GM23338 (cell line): ENCODE measurements around the gene PDCD1.

Experiments
- NANOG ChIP-seq: IDR thresholded peaks from 2 replicates; pipeline ENCODE4 v1.6.1; 2016; ENCODE audit warnings: antibody characterized with exemption, borderline replicate concordance
- POLR2AphosphoS5 ChIP-seq: IDR thresholded peaks from 2 replicates; pipeline ENCODE4 v1.6.1; 2016; ENCODE audit warnings: antibody characterized with exemption, low read depth
- TF ChIP-seq, protein P1 (sequence below), 2 experiments: fragments of 200-600 bp in 1 of 2; sonication (generic) in 1 of 2; conservative IDR thresholded peaks; 2 replicates each; pipeline versions ENCODE4 v1.5.1 to v1.6.1; 2016 to 2017; ENCODE audit warnings: antibody characterized with exemption in 2 of 2, low read depth in 2 of 2, mild to moderate bottlenecking in 2 of 2, moderate library complexity in 1 of 2

DNA sequence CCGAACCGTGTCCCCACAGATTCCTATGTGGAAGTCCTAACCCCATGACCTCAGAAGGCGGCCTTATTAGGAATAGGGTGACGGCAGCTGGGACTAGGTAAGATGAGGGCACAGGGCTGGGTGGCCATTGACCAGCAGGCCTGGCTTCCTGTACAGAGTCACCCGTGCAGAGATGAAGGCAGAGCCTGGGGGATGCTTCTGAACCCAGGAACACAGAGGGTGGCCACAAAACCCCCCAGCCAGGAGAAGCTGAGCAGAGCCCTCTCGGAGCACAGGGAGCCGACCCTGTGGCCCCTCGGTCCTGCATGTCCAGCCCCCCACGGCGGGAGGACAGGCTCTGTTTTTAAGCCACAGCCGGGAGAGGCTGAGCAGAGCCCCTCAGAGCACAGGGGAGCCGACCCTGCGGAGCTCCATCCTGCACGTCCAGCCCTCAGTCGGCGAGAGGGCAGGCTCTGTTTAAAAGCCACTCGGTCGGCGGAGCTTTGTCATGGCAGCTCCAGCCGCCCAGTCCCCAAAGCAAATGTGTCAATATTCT is 2.7 kb downstream of the PDCD1 start:
- TF ChIP-seq POLR2AphosphoS5 (no peak), NANOG (no peak)
- TF ChIP-seq, protein P1, sequence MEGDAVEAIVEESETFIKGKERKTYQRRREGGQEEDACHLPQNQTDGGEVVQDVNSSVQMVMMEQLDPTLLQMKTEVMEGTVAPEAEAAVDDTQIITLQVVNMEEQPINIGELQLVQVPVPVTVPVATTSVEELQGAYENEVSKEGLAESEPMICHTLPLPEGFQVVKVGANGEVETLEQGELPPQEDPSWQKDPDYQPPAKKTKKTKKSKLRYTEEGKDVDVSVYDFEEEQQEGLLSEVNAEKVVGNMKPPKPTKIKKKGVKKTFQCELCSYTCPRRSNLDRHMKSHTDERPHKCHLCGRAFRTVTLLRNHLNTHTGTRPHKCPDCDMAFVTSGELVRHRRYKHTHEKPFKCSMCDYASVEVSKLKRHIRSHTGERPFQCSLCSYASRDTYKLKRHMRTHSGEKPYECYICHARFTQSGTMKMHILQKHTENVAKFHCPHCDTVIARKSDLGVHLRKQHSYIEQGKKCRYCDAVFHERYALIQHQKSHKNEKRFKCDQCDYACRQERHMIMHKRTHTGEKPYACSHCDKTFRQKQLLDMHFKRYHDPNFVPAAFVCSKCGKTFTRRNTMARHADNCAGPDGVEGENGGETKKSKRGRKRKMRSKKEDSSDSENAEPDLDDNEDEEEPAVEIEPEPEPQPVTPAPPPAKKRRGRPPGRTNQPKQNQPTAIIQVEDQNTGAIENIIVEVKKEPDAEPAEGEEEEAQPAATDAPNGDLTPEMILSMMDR (conservative IDR thresholded peaks at IDR 0.05; ENCODE audit: low read depth in 2 of 2) = no peak
